HG03045 (cell line): ENCODE results near the gene SAMM50.

ENCODE experiments used
- ATAC-seq: cut with Tn5 transposase; IDR thresholded peaks from one replicate; pipeline ENCODE4 v1.9.1; 2021; ENCODE audit warnings: mild to moderate bottlenecking, moderate library complexity; ENCODE audit not compliant: unreplicated experiment

Gene SAMM50

GRCh38 chr22:44026630-44027511 is 71.6 kb downstream of the SAMM50 start:
- peak; percentile 37 for ATAC-seq

GRCh38 chr22:44028091-44028490 is 72.8 kb downstream of the SAMM50 start:
- ATAC-seq, result no peak

- no peak for ATAC-seq
Observed at GRCh38 chr22:44029069-44029468, 73.8 kb downstream of the SAMM50 start.

- no peak for ATAC-seq
Observed at GRCh38 chr22:44030051-44030701, 74.9 kb downstream of the SAMM50 start.

- no peak for ATAC-seq
Observed at GRCh38 chr22:44030702-44031082, 75.5 kb downstream of the SAMM50 start.

- no peak for ATAC-seq
Observed at GRCh38 chr22:44031158-44031952, 76.1 kb downstream of the SAMM50 start.

GRCh38 chr22:44032126-44032730 is 77.0 kb downstream of the SAMM50 start:
- no peak for ATAC-seq

GRCh38 chr22:44033287-44033686 is 78.0 kb downstream of the SAMM50 start:
- no peak for ATAC-seq

- ATAC-seq, result no peak
Observed at GRCh38 chr22:44033694-44034093, 78.5 kb downstream of the SAMM50 start.

GRCh38 chr22:44037519-44038375 is 82.5 kb downstream of the SAMM50 start:
- ATAC-seq, result no peak

- ATAC-seq, result no peak
Observed at GRCh38 chr22:44039566-44040171, 84.4 kb downstream of the SAMM50 start.

GRCh38 chr22:44042249-44043218 is 87.3 kb downstream of the SAMM50 start:
- ATAC-seq, result peak; percentile 40

GRCh38 chr22:44045145-44045544 is 89.9 kb downstream of the SAMM50 start:
- no peak for ATAC-seq
